ENCODE measurements around the gene UBE3C.

- TF ChIP-seq CTCF (optimal IDR thresholded peaks at IDR 0.05 in 1 of 3, IDR thresholded peaks at IDR 0.05 in 1 of 3, conservative IDR thresholded peaks at IDR 0.05 in 1 of 3; ENCODE audit: extremely low read depth in 1 of 3, insufficient read depth in 2 of 3, low read length in 3 of 3) (no peak), EZH2 (IDR thresholded peaks at IDR 0.05; ENCODE audit: low read length) (no peak)
Measured at GRCh38 chr7:157280216-157280841, 141.6 kb downstream of the UBE3C start.
